Activated CD4-positive, alpha-beta memory T cell treated with anti-CD3 and anti-CD28 coated beads, Interleukin-2, amount 10 ng/mL, durations not matched to agents 7 days and 5 days (primary cell): Measurements from ENCODE around the gene ADPRHL1. TPM values are rescaled to one million over a fixed set of nuclear protein-coding genes. Genes with fewer than 3 reads are reported as not detected.

ENCODE experiments used
- CTCF ChIA-PET: fragments of 350-600 bp; sonication (Branson Sonifier 250); formaldehyde crosslinking; loops from one replicate; lab custom pipeline; 2021; ENCODE audit warnings: antibody characterized with exemption, inconsistent platforms; lab: Charles Lee
- POLR2A ChIA-PET: fragments of 350-600 bp; sonication (Branson Sonifier 250); formaldehyde crosslinking; loops from one replicate; lab custom pipeline; 2021; ENCODE audit warnings: antibody characterized with exemption; lab: Charles Lee
- DNase-seq: peaks from one replicate; pipeline ENCODE4 v3.0.0-alpha.2; 2020
- H3K27ac Mint-ChIP-seq: one replicate; pipeline ENCODE4 v1.8.0; 2021; ENCODE audit warnings: mild to moderate bottlenecking, mixed read lengths
- H3K27me3 Mint-ChIP-seq: one replicate; pipeline ENCODE4 v1.8.0; 2021; ENCODE audit warnings: mixed read lengths
- H3K36me3 Mint-ChIP-seq: one replicate; pipeline ENCODE4 v1.8.0; 2021; ENCODE audit warnings: low read depth, mixed read lengths
- H3K4me1 Mint-ChIP-seq: one replicate; pipeline ENCODE4 v1.8.0; 2021; ENCODE audit warnings: mixed read lengths
- H3K4me3 Mint-ChIP-seq: one replicate; pipeline ENCODE4 v1.8.0; 2021; ENCODE audit warnings: mild to moderate bottlenecking, mixed read lengths
- H3K9me3 Mint-ChIP-seq: one replicate; pipeline ENCODE4 v1.8.0; 2021; ENCODE audit warnings: mixed read lengths
- total RNA-seq, 2 experiments: library from RNA; stranded (reverse); gene quantifications; one replicate each; pipeline ENCODE4 v1.2.3, GENCODE V29; 2021

Gene ADPRHL1
- total RNA-seq, 2 experiments from 2014 or later, result 0.71 to 0.75 TPM

GRCh38 chr13:113350938-113351335 lies 102.4 kb downstream of the ADPRHL1 start:
- POLR2A ChIA-PET, result no interaction called here
- no peak overlapping the region for H3K4me3 Mint-ChIP-seq
- peaks cover 2% of the 10 kb centered on the region for H3K9me3 Mint-ChIP-seq
- H3K27me3 Mint-ChIP-seq, result no peaks in the 10 kb centered on the region
- CTCF ChIA-PET, result no interaction called here
- no peaks in the 10 kb centered on the region for H3K4me1 Mint-ChIP-seq
- no peak for DNase-seq
- H3K36me3 Mint-ChIP-seq, result no peaks in the 10 kb centered on the region
- H3K27ac Mint-ChIP-seq, result no peak overlapping the region

- Mint-ChIP-seq H3K4me3 (no peak overlapping the region), H3K27me3 (no peaks in the 10 kb centered on the region), H3K27ac (no peak overlapping the region), H3K36me3 (peaks cover 5% of the 10 kb centered on the region), H3K4me1 (no peaks in the 10 kb centered on the region), H3K9me3 (peaks cover 7% of the 10 kb centered on the region)
- no peak for DNase-seq
- ChIA-PET POLR2A (no interaction called here), CTCF (no interaction called here)
Measured at GRCh38 chr13:113350065-113350937, 103.0 kb downstream of the ADPRHL1 start.

Other genes starting within 250 kb of the ADPRHL1 start
- 10 to 100 TPM; 58.9 to 66.2 TPM for gene PCID2, start 244.8 kb downstream of the ADPRHL1 start, total RNA-seq
- gene CUL4A, start 243.9 kb downstream of the ADPRHL1 start, total RNA-seq, result 10 to 100 TPM; 67.2 to 68.8 TPM
- gene LAMP1, start 156.2 kb downstream of the ADPRHL1 start, total RNA-seq, result 10 to 100 TPM; 79.5 to 80.7 TPM
- under 1 TPM in 1 of 2 experiments, not detected in 1; 0.20 TPM for gene GRTP1, start 89.4 kb downstream of the ADPRHL1 start, total RNA-seq
- gene DCUN1D2, start 37.2 kb upstream of the ADPRHL1 start, total RNA-seq, result 10 to 100 TPM; 17.0 to 17.7 TPM
- 100 to 1,000 TPM; 128 to 130 TPM for gene TFDP1, start 131.3 kb upstream of the ADPRHL1 start, total RNA-seq
- gene ATP4B, start 204.7 kb upstream of the ADPRHL1 start, total RNA-seq, result not detected
- not detected for gene GRK1, start 213.7 kb upstream of the ADPRHL1 start, total RNA-seq